ENCODE data around the gene BTN3A1.

Gene BTN3A1

GRCh38 chr6:26389349-26389894 is 12.7 kb upstream of the BTN3A1 start:
- TF ChIP-seq EZH2phosphoT487 (IDR thresholded peaks at IDR 0.05; ENCODE audit: low read depth) (no peak), CTCF (IDR thresholded peaks at IDR 0.05; ENCODE audit: low read depth, low read length) (no peak)
- Histone ChIP-seq H3K9me3 (ENCODE audit: insufficient read depth, low read length) (no peaks in the 10 kb centered on the region), H3K36me3 (replicated peaks; ENCODE audit: low read depth, low read length) (peaks cover 9% of the 10 kb centered on the region), H2AFZ (ENCODE audit: low read depth, low read length) (no peak overlapping the region), H3K27me3 (ENCODE audit: low read depth, low read length) (no peaks in the 10 kb centered on the region), H3K9ac (ENCODE audit: low read length) (no peak overlapping the region), H4K20me1 (ENCODE audit: insufficient read depth, low read length) (no peaks in the 10 kb centered on the region), H3K4me1 (ENCODE audit: low read length) (peaks cover 10% of the 10 kb centered on the region), H3K4me2 (ENCODE audit: low read length) (no peak overlapping the region), H3K4me3 (ENCODE audit: low read length) (no peak overlapping the region), H3K27ac (ENCODE audit: low read length) (no peak overlapping the region), H3K79me2 (ENCODE audit: low read length) (no peaks in the 10 kb centered on the region)

DNA sequence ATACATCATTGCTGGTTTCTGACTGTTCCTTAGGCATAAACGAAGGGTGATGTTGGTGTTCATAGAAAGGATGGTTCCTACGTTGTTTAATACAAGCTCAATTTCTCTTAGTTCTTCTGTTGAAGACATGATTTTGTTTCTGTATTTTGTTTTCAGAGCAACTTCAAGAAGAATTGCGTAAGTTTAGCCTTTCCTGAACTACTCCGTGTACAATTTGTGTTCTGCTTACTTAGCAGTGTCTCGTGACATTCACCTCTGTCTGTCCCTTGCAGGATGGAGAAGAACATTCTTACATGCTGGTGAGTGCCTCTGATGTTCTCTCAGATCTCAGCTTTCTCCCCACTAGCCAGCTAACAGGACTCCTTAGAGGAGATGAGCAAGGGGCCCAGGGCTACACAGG is 11.5 kb upstream of the BTN3A1 start:
- Histone ChIP-seq H3K27me3 (ENCODE audit: low read depth, low read length) (no peaks in the 10 kb centered on the region), H3K79me2 (ENCODE audit: low read length) (no peaks in the 10 kb centered on the region), H3K4me1 (ENCODE audit: low read length) (peaks cover 10% of the 10 kb centered on the region), H3K36me3 (replicated peaks; ENCODE audit: low read depth, low read length) (peaks cover 6% of the 10 kb centered on the region), H3K9ac (ENCODE audit: low read length) (no peak overlapping the region), H3K9me3 (ENCODE audit: insufficient read depth, low read length) (no peaks in the 10 kb centered on the region), H3K27ac (ENCODE audit: low read length) (no peak overlapping the region), H3K4me2 (ENCODE audit: low read length) (no peak overlapping the region), H4K20me1 (ENCODE audit: insufficient read depth, low read length) (no peaks in the 10 kb centered on the region), H3K4me3 (ENCODE audit: low read length) (no peak overlapping the region), H2AFZ (ENCODE audit: low read depth, low read length) (no peak overlapping the region)
- TF ChIP-seq EZH2phosphoT487 (IDR thresholded peaks at IDR 0.05; ENCODE audit: low read depth) (no peak), CTCF (IDR thresholded peaks at IDR 0.05; ENCODE audit: low read depth, low read length) (no peak)

- H3K4me2 ChIP-seq (ENCODE audit: low read length) = no peak overlapping the region
- no peak overlapping the region for H3K4me3 ChIP-seq (ENCODE audit: low read length)
- peaks cover 1% of the 10 kb centered on the region for H3K36me3 ChIP-seq (replicated peaks; ENCODE audit: low read depth, low read length)
- H3K9ac ChIP-seq (ENCODE audit: low read length) = no peak overlapping the region
- no peaks in the 10 kb centered on the region for H4K20me1 ChIP-seq (ENCODE audit: insufficient read depth, low read length)
- no peaks in the 10 kb centered on the region for H3K79me2 ChIP-seq (ENCODE audit: low read length)
- H3K4me1 ChIP-seq (ENCODE audit: low read length) = peaks cover 10% of the 10 kb centered on the region
- H3K9me3 ChIP-seq (ENCODE audit: insufficient read depth, low read length) = no peaks in the 10 kb centered on the region
- no peaks in the 10 kb centered on the region for H3K27me3 ChIP-seq (ENCODE audit: low read depth, low read length)
- no peak overlapping the region for H2AFZ ChIP-seq (ENCODE audit: low read depth, low read length)
- H3K27ac ChIP-seq (ENCODE audit: low read length) = no peak overlapping the region
- TF ChIP-seq EZH2phosphoT487 (IDR thresholded peaks at IDR 0.05; ENCODE audit: low read depth) (no peak), CTCF (IDR thresholded peaks at IDR 0.05; ENCODE audit: low read depth, low read length) (no peak)
Measured at GRCh38 chr6:26392932-26393636, 9.0 kb upstream of the BTN3A1 start.

DNA sequence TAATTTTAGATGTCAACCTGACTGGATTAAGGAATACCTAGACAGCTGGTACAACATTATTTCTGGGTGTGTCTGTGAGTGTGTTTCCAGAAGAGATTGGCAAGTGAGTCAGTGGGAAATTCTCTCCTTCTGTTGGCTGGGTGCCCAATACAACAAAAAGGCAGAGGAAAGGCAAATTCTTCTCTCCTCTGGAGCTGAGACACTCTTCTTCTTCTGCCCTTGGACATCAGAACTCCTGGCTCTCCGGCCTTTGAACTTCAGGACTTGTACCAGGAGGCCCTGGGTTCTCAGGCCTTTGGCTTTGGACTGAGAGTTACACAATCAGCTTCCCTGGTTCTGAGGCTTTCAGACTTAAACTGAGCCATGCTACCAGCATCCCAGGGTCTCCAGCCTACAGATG is 7.8 kb upstream of the BTN3A1 start:
- H2AFZ ChIP-seq (ENCODE audit: low read depth, low read length) = no peak overlapping the region
- no peaks in the 10 kb centered on the region for H3K36me3 ChIP-seq (replicated peaks; ENCODE audit: low read depth, low read length)
- no peaks in the 10 kb centered on the region for H3K9me3 ChIP-seq (ENCODE audit: insufficient read depth, low read length)
- no peaks in the 10 kb centered on the region for H3K79me2 ChIP-seq (ENCODE audit: low read length)
- no peaks in the 10 kb centered on the region for H3K27me3 ChIP-seq (ENCODE audit: low read depth, low read length)
- H4K20me1 ChIP-seq (ENCODE audit: insufficient read depth, low read length) = no peaks in the 10 kb centered on the region
- H3K4me3 ChIP-seq (ENCODE audit: low read length) = no peak overlapping the region
- H3K9ac ChIP-seq (ENCODE audit: low read length) = no peak overlapping the region
- no peak overlapping the region for H3K4me2 ChIP-seq (ENCODE audit: low read length)
- no peak overlapping the region for H3K27ac ChIP-seq (ENCODE audit: low read length)
- no peak for TF ChIP-seq EZH2phosphoT487 (IDR thresholded peaks at IDR 0.05; ENCODE audit: low read depth)
- TF ChIP-seq CTCF (IDR thresholded peaks at IDR 0.05; ENCODE audit: low read depth, low read length) = no peak
- peaks cover 10% of the 10 kb centered on the region for H3K4me1 ChIP-seq (ENCODE audit: low read length)
